ENCODE measurements around the gene ANGPTL7. TPM values are rescaled to one million over a fixed set of nuclear protein-coding genes. Genes with fewer than 3 reads are reported as not detected.

ANGPTL7 gene
- total and polyA plus RNA-seq, 10 of the 15 experiments (the other 5 are each of a cell fraction or from before 2014, with no cell fraction given): 0.09 TPM; not detected in 9

DNA sequence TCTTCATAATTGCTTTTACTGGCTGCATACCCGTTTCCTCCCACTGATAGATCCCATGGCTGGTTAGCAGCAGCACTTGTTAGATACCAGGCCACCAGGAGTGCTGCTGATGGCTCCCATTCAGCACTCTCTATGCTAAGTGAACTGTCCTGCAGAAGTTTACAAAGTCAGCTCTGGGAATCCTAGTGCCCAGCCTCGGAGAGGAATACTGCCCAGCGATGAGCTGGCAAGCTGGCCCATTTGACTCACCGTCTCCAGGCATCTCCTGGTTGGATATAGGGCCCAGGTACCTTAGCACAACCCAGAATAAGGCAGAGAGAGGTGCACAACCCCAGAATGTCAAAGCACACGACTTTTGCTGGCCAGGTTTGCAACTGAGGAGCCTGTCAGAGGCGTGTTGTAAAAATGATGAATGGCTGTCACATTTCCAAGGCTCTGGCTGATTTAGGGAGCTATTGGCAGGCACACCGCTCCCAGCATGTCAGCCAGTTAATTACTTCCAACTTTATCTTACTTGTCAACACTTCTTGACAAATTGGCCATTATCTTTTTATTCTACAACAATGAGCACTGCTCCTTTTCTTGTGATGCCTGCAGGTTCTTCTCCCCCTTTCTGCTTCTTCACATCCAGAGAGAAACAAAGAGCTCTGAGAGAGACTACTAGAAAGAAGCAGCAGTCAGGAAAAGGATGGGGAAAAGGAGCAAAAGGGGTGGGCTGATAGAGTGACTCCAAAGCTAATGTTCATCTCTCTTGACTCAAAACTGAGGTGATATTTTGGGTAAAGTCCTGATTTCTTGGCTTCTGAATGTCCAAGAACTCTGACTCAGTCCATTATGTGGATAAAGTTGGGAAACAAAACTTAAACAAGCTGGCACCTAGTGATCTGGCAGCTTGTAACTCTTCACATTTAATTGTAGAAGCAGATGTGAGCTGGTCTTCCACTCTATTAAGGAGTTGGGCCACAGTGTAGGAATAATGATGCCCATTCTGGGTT is 10.8 kb upstream of the ANGPTL7 start:
- H3K4me1 ChIP-seq (ENCODE audit: control insufficient read depth, insufficient read depth, low read length): no peaks in the 10 kb centered on the region
- no peaks in the 10 kb centered on the region for H3K9me3 ChIP-seq (replicated peaks; ENCODE audit: control insufficient read depth, insufficient read depth, low read length)
- no peak overlapping the region for H3K4me2 ChIP-seq (ENCODE audit: control insufficient read depth, insufficient read depth)
- H3K36me3 ChIP-seq (ENCODE audit: control insufficient read depth in 2 of 2, insufficient read depth in 2 of 2, low read length in 1 of 2): peaks cover 2 to 10% of the 10 kb centered on the region in 2 experiments; a peak in 3 of 4 replicates
- ChIA-PET RAD21 (ENCODE audit: unreplicated experiment) (no interaction called here), SMC1A (ENCODE audit: uncharacterized antibody, unreplicated experiment) (interaction anchor here (0.8 kb wide), 1 partner anchor 37 kb away, joined by 4 read pairs; no protein-coding TSS in a partner anchor), CTCF (interaction anchor here (0.8 kb wide), 1 partner anchor 38 kb away, joined by 3 read pairs; no protein-coding TSS in a partner anchor), POLR2A (no interaction called here)
- intact Hi-C loops (cut with micrococcal nuclease; ENCODE audit: unreplicated experiment): no loop called here
- H3K79me2 ChIP-seq (ENCODE audit: control insufficient read depth, insufficient read depth, low read length): no peaks in the 10 kb centered on the region
- ATAC-seq (no peak), DNase-seq (ENCODE audit: low read depth, low spot score) (no peak), FAIRE-seq (no peak)
- TF ChIP-seq, protein P1, sequence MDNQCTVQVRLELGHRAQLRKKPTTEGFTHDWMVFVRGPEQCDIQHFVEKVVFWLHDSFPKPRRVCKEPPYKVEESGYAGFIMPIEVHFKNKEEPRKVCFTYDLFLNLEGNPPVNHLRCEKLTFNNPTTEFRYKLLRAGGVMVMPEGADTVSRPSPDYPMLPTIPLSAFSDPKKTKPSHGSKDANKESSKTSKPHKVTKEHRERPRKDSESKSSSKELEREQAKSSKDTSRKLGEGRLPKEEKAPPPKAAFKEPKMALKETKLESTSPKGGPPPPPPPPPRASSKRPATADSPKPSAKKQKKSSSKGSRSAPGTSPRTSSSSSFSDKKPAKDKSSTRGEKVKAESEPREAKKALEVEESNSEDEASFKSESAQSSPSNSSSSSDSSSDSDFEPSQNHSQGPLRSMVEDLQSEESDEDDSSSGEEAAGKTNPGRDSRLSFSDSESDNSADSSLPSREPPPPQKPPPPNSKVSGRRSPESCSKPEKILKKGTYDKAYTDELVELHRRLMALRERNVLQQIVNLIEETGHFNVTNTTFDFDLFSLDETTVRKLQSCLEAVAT (IDR thresholded peaks at IDR 0.05): no peak
- no peak for TF ChIP-seq EZH2 (IDR thresholded peaks at IDR 0.05; ENCODE audit: borderline replicate concordance, control insufficient read depth, low read depth, low read length)
- TF ChIP-seq, protein P2, sequence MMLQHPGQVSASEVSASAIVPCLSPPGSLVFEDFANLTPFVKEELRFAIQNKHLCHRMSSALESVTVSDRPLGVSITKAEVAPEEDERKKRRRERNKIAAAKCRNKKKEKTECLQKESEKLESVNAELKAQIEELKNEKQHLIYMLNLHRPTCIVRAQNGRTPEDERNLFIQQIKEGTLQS (IDR thresholded peaks at IDR 0.05; ENCODE audit: borderline replicate concordance, extremely low read depth, low read depth, low read length): no peak
- TF ChIP-seq, protein P3, sequence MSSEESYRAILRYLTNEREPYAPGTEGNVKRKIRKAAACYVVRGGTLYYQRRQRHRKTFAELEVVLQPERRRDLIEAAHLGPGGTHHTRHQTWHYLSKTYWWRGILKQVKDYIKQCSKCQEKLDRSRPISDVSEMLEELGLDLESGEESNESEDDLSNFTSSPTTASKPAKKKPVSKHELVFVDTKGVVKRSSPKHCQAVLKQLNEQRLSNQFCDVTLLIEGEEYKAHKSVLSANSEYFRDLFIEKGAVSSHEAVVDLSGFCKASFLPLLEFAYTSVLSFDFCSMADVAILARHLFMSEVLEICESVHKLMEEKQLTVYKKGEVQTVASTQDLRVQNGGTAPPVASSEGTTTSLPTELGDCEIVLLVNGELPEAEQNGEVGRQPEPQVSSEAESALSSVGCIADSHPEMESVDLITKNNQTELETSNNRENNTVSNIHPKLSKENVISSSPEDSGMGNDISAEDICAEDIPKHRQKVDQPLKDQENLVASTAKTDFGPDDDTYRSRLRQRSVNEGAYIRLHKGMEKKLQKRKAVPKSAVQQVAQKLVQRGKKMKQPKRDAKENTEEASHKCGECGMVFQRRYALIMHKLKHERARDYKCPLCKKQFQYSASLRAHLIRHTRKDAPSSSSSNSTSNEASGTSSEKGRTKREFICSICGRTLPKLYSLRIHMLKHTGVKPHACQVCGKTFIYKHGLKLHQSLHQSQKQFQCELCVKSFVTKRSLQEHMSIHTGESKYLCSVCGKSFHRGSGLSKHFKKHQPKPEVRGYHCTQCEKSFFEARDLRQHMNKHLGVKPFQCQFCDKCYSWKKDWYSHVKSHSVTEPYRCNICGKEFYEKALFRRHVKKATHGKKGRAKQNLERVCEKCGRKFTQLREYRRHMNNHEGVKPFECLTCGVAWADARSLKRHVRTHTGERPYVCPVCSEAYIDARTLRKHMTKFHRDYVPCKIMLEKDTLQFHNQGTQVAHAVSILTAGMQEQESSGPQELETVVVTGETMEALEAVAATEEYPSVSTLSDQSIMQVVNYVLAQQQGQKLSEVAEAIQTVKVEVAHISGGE (CRISPR knock-in tag; IDR thresholded peaks at IDR 0.05): no peak
- TF ChIP-seq, protein P4, sequence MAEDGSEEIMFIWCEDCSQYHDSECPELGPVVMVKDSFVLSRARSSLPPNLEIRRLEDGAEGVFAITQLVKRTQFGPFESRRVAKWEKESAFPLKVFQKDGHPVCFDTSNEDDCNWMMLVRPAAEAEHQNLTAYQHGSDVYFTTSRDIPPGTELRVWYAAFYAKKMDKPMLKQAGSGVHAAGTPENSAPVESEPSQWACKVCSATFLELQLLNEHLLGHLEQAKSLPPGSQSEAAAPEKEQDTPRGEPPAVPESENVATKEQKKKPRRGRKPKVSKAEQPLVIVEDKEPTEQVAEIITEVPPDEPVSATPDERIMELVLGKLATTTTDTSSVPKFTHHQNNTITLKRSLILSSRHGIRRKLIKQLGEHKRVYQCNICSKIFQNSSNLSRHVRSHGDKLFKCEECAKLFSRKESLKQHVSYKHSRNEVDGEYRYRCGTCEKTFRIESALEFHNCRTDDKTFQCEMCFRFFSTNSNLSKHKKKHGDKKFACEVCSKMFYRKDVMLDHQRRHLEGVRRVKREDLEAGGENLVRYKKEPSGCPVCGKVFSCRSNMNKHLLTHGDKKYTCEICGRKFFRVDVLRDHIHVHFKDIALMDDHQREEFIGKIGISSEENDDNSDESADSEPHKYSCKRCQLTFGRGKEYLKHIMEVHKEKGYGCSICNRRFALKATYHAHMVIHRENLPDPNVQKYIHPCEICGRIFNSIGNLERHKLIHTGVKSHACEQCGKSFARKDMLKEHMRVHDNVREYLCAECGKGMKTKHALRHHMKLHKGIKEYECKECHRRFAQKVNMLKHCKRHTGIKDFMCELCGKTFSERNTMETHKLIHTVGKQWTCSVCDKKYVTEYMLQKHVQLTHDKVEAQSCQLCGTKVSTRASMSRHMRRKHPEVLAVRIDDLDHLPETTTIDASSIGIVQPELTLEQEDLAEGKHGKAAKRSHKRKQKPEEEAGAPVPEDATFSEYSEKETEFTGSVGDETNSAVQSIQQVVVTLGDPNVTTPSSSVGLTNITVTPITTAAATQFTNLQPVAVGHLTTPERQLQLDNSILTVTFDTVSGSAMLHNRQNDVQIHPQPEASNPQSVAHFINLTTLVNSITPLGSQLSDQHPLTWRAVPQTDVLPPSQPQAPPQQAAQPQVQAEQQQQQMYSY (CRISPR knock-in tag; IDR thresholded peaks at IDR 0.05): no peak
- no peak for TF ChIP-seq BCL11A (IDR thresholded peaks at IDR 0.05; ENCODE audit: low read depth, low read length)
- H3K27me3 ChIP-seq (replicated peaks in 1 of 2; ENCODE audit: control insufficient read depth in 2 of 2, insufficient read depth in 2 of 2, low read length in 1 of 2): no peaks in the 10 kb centered on the region
- no peaks in the 10 kb centered on the region for H4K20me1 ChIP-seq (ENCODE audit: control insufficient read depth, insufficient read depth)
- no peak overlapping the region for H2AFZ ChIP-seq (ENCODE audit: control insufficient read depth, low read depth, low read length)
- no peak overlapping the region for H3K4me3 ChIP-seq
- BruUV-seq (replicated peaks): no TSS peak
- H3K27ac ChIP-seq (ENCODE audit: control insufficient read depth, insufficient read depth): no peak overlapping the region
- in situ Hi-C loops (cut with MboI): no loop called here
- 67% methylated on average over 7 of the region's 7 CpGs for WGBS (ENCODE audit: insufficient coverage, insufficient replicate concordance, low lambda C conversion rate, missing lambda C conversion rate)
- H3K9ac ChIP-seq (ENCODE audit: control insufficient read depth, insufficient read depth, low read length): no peak overlapping the region

All from GM12878 (cell line).